ENCODE results near the gene APOA5.

DNA sequence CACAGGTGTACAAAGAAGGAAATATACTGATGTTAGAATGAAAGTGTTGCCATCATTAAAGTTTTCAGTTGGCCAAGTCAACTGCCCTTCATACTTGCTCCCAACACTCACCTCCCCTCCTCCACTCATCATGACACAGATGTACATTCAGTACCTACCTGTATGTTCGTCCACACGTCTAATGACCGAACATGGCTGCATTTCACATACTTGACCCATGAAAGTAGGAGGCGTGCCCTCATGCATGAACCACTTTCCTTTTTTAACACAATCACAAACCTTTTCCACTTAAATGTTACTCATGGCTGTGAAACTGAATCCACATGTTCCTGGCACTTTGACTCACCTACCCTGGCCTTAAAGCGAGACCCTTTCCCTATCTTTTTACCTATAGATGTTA lies 15.7 kb downstream of the APOA5 start:
- TF ChIP-seq, protein P1, sequence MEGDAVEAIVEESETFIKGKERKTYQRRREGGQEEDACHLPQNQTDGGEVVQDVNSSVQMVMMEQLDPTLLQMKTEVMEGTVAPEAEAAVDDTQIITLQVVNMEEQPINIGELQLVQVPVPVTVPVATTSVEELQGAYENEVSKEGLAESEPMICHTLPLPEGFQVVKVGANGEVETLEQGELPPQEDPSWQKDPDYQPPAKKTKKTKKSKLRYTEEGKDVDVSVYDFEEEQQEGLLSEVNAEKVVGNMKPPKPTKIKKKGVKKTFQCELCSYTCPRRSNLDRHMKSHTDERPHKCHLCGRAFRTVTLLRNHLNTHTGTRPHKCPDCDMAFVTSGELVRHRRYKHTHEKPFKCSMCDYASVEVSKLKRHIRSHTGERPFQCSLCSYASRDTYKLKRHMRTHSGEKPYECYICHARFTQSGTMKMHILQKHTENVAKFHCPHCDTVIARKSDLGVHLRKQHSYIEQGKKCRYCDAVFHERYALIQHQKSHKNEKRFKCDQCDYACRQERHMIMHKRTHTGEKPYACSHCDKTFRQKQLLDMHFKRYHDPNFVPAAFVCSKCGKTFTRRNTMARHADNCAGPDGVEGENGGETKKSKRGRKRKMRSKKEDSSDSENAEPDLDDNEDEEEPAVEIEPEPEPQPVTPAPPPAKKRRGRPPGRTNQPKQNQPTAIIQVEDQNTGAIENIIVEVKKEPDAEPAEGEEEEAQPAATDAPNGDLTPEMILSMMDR (IDR thresholded peaks at IDR 0.05; ENCODE audit: extremely low read depth in 1 of 2, insufficient read depth in 1 of 2, low read depth in 1 of 2, low read length in 2 of 2), result no peak
- TF ChIP-seq EZH2 (IDR thresholded peaks at IDR 0.05; ENCODE audit: borderline replicate concordance, low read depth, low read length, severe bottlenecking), result no peak
- no peak for TF ChIP-seq POLR2A (IDR thresholded peaks at IDR 0.05; ENCODE audit: low read depth, low read length)
- TF ChIP-seq JUN (IDR thresholded peaks at IDR 0.05; ENCODE audit: borderline replicate concordance, insufficient read depth, insufficient read length, low read depth), result no peak
- TF ChIP-seq, protein P2, sequence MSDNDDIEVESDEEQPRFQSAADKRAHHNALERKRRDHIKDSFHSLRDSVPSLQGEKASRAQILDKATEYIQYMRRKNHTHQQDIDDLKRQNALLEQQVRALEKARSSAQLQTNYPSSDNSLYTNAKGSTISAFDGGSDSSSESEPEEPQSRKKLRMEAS (IDR thresholded peaks at IDR 0.05; ENCODE audit: insufficient read depth, insufficient read length), result no peak
- no peak for TF ChIP-seq GATA2 (IDR thresholded peaks at IDR 0.05; ENCODE audit: insufficient read depth, insufficient read length, low read depth, low read length)
- TF ChIP-seq POLR2AphosphoS5 (IDR thresholded peaks at IDR 0.05; ENCODE audit: insufficient read depth, low read depth, low read length), result no peak
